D341Med (cell line): ENCODE results near the gene SEMA5A.

Source experiments
- DNase-seq: peaks from one replicate; pipeline ENCODE4 v3.0.0; 2012; ENCODE audit warnings: low spot score

SEMA5A gene

DNA sequence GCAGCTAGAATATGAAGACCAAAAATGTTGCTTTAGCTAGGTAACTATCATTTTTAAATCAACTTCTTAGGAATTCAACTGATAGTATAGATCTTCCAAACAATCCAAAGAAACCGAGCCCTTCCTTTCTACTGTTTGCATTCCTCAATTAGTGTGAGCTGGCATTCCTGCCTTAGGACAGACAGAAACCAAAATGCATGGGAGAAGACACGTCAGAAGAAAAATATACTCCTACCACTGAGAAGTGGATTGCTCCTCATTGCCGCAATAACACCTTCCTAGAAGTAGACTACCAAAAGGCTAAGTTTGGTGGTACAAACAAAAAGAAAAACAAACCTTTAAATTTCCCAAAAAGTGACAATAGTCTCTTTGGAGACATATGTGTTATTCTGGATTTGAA is 440.0 kb downstream of the SEMA5A start:
- DNase-seq, result no peak

DNA sequence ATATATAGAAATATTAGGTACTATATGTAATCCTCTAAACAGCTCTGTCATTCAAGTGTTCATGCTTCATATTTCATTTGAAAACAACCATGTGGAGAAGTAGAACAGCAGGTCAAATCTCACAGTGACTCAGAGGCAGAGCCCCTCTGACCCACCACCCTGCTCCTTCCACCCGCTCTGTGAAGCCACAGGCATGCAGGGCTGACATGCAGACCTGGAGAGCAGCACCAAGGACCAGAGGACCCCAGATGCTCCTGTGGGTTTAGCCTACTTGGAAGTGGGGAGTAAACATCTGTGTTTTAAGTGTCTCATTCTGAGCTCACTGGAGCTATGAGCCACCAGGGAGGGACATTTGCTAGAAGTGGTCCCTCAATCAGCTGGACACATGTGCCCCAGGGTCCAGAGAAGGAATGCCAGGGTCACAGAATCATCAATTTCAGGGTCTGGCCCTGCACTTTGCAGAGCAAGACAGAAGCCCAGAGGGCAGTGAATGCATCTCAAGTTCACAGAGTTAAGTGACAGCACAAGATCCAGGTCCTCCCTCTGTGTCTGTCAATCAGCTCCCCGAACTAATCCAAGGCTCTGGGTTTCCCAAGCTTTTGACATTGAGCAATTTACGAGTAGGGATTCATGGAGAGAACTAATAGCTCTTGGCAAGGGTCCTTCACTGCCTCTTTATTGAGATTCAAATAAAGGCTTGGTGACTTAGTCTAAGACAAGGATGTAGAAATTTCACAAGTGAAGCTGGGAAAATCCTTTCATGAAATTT is 441.1 kb downstream of the SEMA5A start:
- DNase-seq, result no peak

DNA sequence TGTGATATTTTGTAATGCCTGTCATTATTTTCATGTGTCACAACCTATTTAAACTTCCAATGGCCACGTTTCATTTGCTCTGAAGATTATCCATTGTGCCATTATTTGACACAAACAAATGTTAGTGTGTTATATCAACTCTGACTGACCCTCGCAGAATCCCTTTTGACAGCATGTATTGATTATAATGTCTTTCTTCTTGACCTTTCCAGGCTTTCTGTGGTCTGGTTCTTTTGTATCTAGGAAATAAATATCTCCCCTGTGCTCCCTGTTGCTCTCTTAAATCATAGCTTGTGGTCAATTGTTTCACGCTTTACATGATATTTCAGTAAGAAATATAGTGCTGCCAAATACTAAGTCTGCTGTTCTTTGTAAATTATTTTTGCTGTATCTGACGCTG is 442.6 kb downstream of the SEMA5A start:
- no peak for DNase-seq

DNA sequence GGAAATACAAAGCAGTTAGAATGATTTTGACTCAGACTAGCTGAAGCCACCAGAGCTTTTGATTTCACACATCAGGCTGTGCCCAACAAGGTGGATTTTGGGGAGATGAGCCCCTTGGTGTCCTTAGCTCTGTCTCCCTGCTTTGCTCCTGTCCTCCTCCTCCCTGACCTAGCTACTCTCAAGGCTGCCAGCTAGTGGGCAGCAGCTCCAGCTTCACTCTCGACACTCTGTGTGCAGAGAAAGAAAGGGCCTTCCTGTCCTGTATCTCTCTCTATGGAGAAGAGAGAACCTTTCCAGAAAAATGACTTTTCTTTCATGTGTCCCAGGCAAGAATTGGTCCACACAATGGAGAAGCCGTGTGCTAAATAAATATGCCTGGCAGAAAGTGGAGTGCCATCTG is 446.2 kb downstream of the SEMA5A start:
- DNase-seq, result no peak

DNA sequence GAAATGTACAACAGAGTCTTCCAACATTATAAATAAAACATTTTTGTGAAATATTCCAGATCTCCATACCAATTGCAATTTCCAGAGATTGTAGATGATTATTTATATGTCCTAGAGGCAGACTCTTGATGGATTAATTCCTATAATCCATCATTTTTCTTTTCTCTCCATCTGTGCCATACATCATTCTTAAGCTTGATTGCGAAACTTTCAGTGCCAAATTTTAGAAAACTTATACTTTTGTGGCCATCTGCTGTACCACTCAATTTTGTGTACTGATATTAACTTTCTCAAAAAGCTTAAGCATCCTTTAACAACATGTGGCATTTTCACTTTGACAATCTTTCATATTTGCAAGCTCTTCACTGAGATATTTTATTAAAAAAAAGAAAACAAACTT is 446.9 kb downstream of the SEMA5A start:
- DNase-seq, result no peak

DNA sequence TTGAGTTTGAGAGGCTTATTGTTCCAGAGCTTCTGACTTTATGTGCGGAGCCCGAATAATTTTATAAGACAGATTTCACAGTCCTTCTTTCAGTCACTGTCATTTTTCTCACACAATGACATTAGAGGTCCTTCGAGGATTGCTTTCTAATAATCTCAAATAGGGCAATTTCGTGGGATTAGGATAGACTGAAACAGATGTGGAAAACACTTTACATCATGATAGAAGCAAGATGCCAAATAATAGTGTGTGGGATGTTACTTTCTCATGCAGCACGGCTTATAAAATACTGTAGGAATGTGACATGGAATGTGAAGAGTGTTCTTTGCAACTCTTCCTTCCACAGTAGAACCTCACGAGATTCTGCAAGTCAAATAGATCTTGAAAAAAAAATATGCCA is 451.3 kb downstream of the SEMA5A start:
- DNase-seq, result no peak

DNA sequence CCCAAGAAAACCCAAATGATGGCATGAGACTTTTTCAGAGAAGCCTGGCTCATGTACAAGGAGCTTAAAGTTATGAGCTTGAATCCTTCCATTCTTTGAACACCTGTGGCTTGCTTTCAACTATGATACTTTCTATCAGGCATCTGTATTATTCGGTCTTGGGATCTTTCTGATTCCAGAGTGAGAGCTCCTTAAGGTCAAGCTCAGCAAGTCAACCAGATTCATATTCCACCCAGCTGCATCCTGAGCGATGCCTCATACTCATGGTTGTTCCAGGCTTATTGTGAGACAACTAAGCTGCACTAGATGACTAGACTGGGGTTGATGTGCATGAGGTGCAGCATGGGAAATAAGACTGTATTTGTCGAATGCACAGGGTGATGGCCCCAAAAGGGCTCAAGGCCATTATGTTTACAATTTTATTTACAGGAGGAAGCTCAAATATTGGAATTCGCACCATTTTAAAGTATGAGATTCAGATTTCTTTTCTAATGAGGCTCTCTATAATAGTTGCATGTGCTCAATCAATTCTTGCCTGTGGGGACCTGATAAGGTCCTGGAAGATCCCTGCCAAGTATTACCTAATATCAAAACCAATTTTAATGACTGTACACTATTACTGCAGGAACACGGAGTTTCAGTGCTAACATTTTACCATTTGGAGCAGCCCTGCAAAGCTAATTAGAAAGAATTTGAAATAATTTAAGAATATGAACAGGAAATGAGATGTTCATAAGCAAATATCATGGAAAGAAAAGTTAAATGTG is 453.8 kb downstream of the SEMA5A start:
- DNase-seq, result no peak

DNA sequence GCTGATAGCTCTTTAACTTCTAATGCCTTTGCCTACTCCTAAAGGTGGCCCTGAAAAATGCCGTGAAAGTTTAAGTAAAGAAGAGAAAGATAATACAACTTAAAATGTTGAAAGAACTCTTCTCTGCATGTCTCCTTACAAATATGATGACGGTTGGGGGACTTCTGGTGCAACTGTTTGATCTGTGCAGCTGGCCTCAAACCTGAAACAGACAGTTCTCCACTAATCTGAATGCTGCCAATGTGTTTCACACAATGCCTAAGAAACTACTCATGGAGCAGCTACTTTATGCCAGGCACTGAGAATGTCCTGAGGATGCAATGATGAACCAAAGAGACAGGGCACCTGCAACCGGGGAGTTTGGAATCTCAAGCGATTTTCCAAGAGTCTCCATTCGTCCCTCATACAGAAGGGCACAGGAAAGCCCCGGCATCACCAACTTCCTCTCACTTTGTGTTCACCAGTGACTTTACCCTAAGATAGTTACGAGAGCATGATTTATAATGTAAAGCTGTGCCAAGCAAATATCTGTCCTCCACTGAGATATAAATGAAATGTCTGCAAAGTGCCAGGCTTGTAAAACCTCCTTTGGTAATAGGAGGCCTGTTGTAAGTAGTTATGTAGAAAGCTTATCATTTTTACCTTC is 455.4 kb downstream of the SEMA5A start:
- no peak for DNase-seq

DNA sequence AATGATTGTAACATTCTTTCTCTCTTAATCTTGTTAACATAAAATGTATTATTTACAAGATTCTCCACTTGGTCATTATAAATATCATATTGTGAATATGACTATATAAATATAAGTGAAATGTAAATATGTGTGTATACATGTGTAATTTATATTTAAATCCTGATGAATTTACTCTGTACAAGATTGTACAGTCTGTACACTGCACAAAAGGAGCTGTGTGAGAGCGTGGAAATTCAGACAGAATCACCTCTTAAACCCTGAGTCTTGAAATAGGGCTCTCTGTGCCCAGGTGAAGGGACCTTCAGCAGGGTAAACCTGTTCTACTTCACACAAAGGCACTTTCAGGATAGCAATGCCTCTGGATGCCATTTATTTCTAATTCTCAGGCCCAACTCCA is 456.0 kb downstream of the SEMA5A start:
- no peak for DNase-seq

DNA sequence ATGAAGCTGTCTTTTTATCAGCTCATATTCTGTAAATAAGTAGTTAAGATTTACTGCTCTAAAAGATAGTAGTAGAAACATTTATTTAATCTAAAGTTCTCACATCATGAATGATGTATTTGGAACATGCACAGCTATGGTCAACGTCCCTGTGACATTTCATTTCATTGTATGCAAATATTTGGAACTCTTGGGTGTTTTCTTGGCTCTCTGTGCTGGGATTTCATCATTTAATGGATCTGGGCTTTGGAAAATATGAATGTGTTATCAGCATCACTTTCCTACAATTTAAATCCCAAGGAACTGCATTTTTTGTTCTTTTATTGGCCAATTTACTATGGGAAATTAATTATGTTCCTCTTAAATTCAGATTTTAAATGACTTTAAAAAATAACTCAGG is 462.9 kb downstream of the SEMA5A start:
- no peak for DNase-seq

DNA sequence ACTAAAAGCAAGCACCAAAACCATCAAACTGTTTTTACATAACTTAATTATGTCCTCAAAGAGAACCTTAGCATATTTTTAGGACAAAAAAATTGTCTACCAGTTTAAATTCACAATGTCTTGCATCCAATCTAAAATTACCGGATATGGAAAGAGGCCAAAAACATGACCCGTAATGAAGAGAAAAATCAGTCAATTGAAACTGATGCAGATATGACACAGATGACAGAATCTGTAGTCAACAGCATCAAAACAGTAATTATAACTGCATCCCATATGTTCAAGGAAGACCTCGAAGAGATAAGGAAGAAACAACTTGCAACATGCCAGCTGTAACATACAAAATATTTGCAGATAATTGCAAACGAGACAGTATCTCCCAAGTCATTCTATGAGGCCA is 473.2 kb downstream of the SEMA5A start:
- DNase-seq, result no peak

DNA sequence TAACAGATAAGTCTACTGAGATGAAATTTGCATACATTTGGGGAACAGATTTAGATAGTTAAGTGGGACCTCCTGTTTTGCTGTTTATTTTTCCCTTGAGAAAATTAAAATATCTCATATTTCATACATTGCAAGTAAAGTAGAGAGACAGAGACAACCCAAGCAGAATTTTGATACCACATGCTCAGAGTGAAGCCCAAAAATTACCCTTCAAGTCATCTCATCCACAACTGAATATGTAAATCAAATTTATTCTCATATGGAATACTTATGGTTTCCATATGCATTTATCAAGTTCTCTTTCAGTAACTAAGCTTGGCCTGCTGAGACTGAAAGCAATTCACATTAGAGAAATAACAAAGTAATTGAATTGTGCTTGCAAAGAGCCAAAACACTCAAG is 474.4 kb downstream of the SEMA5A start:
- no peak for DNase-seq

DNA sequence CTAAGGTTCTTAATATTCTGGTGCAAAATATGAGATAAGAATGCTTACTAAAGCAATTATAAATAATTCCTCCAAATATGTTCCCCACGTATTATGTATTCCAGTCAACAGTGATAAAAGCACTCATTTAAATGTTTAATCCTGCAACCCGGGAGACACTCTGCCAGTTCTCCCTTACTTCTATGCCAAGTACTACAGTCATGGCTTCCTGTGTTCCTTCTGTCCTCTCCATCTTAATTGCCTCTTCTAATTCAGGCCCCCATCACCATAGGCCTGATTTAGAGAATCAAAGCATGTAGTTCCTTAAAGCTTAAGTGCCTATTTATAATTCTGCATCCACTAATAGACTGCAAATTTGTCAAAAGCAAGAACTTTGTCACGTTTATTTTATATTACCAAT is 474.8 kb downstream of the SEMA5A start:
- DNase-seq, result no peak

DNA sequence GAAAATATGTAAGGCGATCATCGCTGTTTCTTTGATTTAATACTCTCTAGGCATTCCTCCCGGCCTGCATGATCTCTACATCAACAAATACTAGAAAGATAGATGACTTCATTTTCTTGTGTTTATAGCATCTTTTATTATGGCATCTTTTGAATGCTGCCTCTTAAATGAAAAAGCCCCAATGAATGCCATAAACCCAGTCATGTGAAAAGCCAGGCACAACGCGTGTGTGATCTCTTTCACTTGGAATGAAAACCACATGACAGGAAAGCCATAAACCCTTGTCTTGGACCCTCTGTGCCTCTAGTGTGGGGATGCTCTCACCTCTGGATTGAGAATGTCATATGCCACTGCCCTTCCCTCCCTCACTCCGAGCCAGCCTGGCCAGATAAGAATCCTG is 476.2 kb downstream of the SEMA5A start:
- no peak for DNase-seq

DNA sequence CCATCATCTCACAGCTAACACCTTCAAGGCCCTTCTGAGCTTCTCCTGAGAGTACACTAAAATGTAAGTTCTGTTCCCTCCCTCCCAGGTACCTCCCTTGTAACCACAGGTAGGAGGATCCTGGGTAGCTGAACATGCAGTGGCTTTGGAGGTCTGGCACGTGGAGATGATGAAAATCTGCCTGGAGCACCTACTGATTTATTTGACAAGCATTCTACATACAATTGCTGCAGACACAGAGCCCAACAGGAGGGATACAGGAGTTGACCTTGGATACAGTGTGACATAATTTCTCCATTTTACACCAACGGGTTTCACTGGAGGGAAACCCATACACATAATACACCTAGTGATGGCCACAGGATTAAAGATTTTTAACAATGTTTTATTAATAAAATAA is 478.7 kb downstream of the SEMA5A start:
- DNase-seq, result no peak

DNA sequence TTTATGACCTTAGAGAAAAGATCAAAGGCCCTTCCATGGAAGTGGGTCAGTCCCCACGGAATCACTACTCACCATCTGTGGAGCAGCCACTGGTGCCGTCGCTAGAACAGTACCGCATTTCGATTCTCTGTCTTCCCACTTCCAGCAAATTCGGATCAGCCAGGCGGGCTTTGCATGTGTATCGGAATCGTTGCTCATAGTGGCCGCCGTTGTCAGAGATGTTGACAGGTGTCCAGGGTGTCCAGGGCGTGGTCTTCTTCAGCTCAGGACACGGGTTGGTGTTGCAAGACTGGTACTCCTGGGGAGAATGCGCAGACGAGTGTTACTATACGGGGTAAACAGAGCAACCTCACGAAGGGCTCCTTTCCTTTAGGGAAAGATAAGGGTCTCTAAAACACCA is 479.5 kb downstream of the SEMA5A start:
- no peak for DNase-seq

DNA sequence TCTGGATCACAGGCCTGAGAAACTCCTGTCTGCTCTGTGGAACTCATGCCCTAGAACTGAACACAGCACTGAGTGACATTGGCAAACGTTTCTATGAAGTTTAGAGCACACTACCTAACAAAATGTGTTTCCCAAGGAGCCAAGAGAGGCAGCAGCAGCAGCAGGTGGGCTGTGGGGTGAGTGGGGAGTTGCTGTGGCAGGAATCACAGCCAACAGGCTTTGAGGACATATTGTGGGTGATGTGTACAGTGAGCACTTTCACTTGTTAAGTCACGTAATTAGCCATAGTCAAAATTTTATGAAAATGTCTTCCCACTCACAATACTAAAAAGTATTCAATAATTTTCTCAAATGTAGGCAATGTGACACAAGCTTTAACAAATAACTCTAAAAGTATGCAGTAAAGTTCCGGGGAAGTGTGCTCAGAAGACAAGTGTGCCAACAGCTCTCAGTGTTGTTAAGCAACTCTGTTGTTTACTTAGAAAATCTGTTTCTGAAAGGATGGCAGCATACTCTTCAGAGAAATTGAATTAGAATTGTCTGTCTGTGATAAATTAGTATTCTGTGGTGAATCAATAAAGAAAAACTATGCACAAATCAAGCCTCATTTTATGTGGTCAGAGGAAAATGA is 482.1 kb downstream of the SEMA5A start:
- no peak for DNase-seq

DNA sequence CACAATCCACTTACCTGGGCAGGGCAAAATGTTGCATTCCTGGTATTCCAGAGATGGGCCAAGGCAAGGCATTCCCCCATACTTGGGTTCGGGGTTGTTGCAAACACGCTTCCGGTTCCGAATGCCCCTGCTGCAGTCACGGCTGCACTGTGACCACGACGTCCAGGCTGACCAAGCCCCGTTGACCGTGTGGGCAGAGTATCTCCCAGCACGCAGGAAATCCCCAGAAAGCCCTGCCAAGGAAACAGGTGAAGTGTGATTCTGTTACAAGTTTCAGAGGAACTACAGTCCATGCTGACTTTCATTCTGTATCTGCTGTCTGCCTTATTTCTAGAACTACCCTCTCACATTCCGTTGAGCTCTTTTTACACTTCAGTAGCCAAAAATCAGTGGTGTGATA is 483.0 kb downstream of the SEMA5A start:
- no peak for DNase-seq

DNA sequence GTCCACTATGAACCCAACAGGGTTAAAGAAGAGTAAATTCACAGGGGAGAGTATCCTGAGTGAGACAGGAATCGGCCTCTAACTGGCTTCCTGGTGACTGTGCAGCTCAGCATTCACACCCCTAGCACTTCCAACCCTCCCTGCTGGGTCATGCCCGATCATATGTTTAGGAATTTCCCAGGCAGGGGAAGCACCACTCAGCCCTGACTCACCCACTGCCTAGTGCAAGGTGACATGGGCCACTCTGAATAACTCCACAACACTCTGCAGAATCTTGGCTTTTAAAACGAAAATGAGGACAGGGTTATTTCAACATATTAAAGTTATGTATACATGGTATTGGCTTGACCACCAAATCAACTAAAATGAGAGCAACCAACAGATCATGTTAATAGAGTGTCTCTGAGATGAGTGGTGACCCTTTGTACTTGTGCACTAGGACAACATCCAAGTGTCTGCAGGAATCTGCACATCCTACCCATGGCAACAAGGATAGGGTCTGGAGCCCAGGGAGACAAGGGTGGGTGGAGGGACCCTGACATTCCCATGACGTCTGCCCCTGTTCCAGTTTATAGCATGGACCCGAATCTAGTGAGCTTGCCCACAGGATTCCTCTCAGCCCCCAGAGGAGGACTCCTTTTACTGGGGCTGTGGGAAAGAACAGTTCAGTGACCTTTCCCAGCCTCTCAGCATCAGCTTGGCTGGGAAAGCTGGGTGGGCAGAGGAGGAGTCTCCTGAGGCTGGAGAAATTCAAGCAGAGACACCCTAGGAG is 485.8 kb downstream of the SEMA5A start:
- no peak for DNase-seq

DNA sequence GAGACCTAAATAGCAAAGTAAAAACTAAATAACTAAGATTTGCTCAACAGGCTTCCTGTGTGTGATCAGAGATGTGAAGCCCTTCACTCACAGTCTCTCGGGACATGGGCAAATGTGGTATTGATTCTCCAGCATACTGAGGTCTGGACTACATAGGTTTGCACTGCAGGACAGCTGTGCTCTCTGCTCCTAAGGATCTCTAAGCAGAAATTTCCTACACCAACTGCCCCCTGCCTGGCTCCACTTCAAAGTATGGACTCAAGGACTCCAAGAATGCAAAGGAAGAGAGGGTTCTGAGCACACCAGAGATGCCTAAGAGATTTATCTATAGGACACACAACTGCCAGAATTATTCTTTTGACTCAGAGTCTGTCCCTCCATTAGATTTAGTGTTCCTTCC is 487.2 kb downstream of the SEMA5A start:
- no peak for DNase-seq

DNA sequence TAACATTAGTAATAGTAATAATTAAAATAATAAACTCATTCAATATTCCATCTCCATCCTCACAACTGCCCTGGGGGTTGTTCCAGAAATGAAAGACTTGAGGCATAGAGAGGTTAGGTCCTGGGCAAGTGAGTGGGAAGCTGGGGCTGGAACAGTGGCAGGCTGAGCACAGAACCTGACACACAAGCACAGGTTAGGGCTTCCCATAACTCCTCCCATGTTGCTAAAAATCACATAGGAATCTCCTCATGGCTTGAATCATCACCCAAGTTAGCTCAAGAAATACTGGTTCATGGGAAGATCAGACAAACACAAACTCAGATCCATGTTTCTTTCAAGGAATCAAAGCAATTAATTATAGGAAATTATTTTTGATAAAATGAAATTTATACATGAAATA is 487.7 kb downstream of the SEMA5A start:
- DNase-seq, result no peak

DNA sequence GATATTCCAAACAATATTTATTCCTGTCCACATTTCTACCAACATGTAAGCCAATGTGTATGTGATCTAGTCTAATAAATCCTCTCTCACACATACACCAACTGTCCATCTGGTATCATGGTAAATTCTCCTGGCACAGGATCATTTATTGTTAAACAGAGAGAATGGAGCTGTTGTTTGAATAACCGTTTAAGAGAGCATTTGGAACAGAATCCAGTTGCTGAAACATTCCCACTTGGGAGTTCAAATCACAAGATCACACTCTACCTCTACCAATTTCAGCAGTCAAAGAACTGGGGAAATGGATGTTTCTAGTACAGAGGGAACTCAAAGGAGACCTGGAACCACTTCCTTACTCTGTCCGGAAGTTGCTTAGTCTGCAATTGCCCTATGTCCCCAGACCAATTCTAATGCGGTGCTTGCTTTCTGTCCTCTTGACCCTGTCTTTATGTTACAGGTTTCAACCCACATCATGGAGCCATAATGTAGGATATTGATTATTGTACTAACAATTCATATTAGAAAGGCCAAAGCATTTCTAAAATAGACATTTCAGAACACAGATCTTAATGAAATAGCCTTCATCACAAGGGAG is 488.4 kb downstream of the SEMA5A start:
- no peak for DNase-seq
